Liver (tissue), 9 donors: ENCODE measurements around the gene CNNM1. TPM values are rescaled to one million over a fixed set of nuclear protein-coding genes. Genes with fewer than 3 reads are reported as not detected.

ENCODE experiments used
- DNase-seq: peaks from one replicate; pipeline ENCODE4 v3.0.0-alpha.2; 2017; ENCODE audit warnings: low spot score
- H3K27ac ChIP-seq, 2 donors: one replicate each; pipeline ENCODE4 v1.7.0; 2013; ENCODE audit warnings: inconsistent platforms in 2 of 2, low read length in 2 of 2, control low read depth in 1 of 2, low read depth in 1 of 2, mild to moderate bottlenecking in 1 of 2
- H3K27me3 ChIP-seq, 4 donors: one replicate each; pipeline versions ENCODE4 v1.6.1 to v1.7.0; 2013; ENCODE audit warnings: low read length in 3 of 4, inconsistent platforms in 1 of 4, mild to moderate bottlenecking in 1 of 4, moderate library complexity in 1 of 4; ENCODE audit not compliant: control insufficient read depth in 4 of 4, insufficient read depth in 4 of 4
- H3K36me3 ChIP-seq, 4 donors: one replicate each; pipeline versions ENCODE4 v1.6.1 to v1.7.0; 2013; ENCODE audit warnings: low read length in 3 of 4, mild to moderate bottlenecking in 3 of 4, low read depth in 1 of 4, moderate library complexity in 1 of 4; ENCODE audit not compliant: control insufficient read depth in 4 of 4, insufficient read depth in 3 of 4
- H3K4me1 ChIP-seq, 4 donors: one replicate each; pipeline versions ENCODE4 v1.6.1 to v1.7.0; 2013; ENCODE audit warnings: low read length in 3 of 4, mild to moderate bottlenecking in 3 of 4, moderate library complexity in 1 of 4; ENCODE audit not compliant: control insufficient read depth in 4 of 4, insufficient read depth in 4 of 4
- H3K4me3 ChIP-seq, 3 donors: one replicate each; pipeline versions ENCODE4 v1.6.1 to v1.7.0; 2013; ENCODE audit warnings: low read length in 3 of 3, control low read depth in 1 of 3, low read depth in 1 of 3, mild to moderate bottlenecking in 1 of 3
- H3K9ac ChIP-seq, 2 donors: one replicate each; pipeline ENCODE4 v1.7.0; 2013; ENCODE audit warnings: low read length in 2 of 2, mild to moderate bottlenecking in 2 of 2, moderate library complexity in 2 of 2, control low read depth in 1 of 2, low read depth in 1 of 2
- H3K9me3 ChIP-seq, 4 donors: one replicate each; pipeline versions ENCODE4 v1.6.1 to v1.7.0; 2013; ENCODE audit warnings: low read length in 3 of 4; ENCODE audit not compliant: control insufficient read depth in 4 of 4
- CTCF ChIP-seq: fragments of 150-350 bp; IDR thresholded peaks from 2 replicates; pipeline ENCODE4 v1.5.1; 2017; ENCODE audit warnings: improper control_type of control experiment, low read depth, low read length; ENCODE audit not compliant: missing input control
- EGR1 ChIP-seq, 2 donors: IDR thresholded peaks; 2 replicates each; pipeline ENCODE4 v1.6.1; 2016 to 2018; ENCODE audit warnings: antibody characterized with exemption in 2 of 2, low read depth in 2 of 2
- FOXA1 ChIP-seq: IDR thresholded peaks from 2 replicates; pipeline ENCODE4 v1.6.1; 2016; ENCODE audit warnings: antibody characterized with exemption
- FOXA2 ChIP-seq: IDR thresholded peaks from 2 replicates; pipeline ENCODE4 v1.6.1; 2016; ENCODE audit warnings: antibody characterized with exemption
- GABPA ChIP-seq, 2 donors: IDR thresholded peaks in 1 of 2; conservative IDR thresholded peaks in 1 of 2; 2 replicates each; pipeline ENCODE4 v1.6.1; 2016; ENCODE audit warnings: antibody characterized with exemption in 2 of 2, mild to moderate bottlenecking in 1 of 2, moderate library complexity in 1 of 2
- HNF4A ChIP-seq, 2 donors: conservative IDR thresholded peaks; 2 replicates each; pipeline ENCODE4 v1.6.1; 2016; ENCODE audit warnings: antibody characterized with exemption in 2 of 2, mild to moderate bottlenecking in 2 of 2
- HNF4G ChIP-seq: IDR thresholded peaks from 2 replicates; pipeline ENCODE4 v1.6.1; 2016; ENCODE audit warnings: antibody characterized with exemption
- JUND ChIP-seq, 2 donors: IDR thresholded peaks; 2 replicates each; pipeline ENCODE4 v1.6.1; 2016; ENCODE audit warnings: antibody characterized with exemption in 2 of 2
- MAX ChIP-seq: IDR thresholded peaks from 2 replicates; pipeline ENCODE4 v1.6.1; 2016; ENCODE audit warnings: antibody characterized with exemption
- NR2F2 ChIP-seq: IDR thresholded peaks from 2 replicates; pipeline ENCODE4 v1.6.1; 2016; ENCODE audit warnings: antibody characterized with exemption
- RAD21 ChIP-seq, 2 donors: IDR thresholded peaks; 2 replicates each; pipeline ENCODE4 v1.6.1; 2016; ENCODE audit warnings: antibody characterized with exemption in 2 of 2, mild to moderate bottlenecking in 2 of 2
- REST ChIP-seq: IDR thresholded peaks from 2 replicates; pipeline ENCODE4 v1.6.1; 2016; ENCODE audit warnings: antibody characterized with exemption, mild to moderate bottlenecking
- RXRA ChIP-seq, 2 donors: IDR thresholded peaks; 2 replicates each; pipeline ENCODE4 v1.6.1; 2017 to 2018; ENCODE audit warnings: antibody characterized with exemption in 2 of 2, mild to moderate bottlenecking in 1 of 2
- SP1 ChIP-seq: IDR thresholded peaks from 2 replicates; pipeline ENCODE4 v1.6.1; 2018; ENCODE audit warnings: antibody characterized with exemption, mild to moderate bottlenecking
- TAF1 ChIP-seq: conservative IDR thresholded peaks from 2 replicates; pipeline ENCODE4 v1.6.1; 2016; ENCODE audit warnings: antibody characterized with exemption, mild to moderate bottlenecking
- YY1 ChIP-seq: IDR thresholded peaks from 2 replicates; pipeline ENCODE4 v1.6.1; 2016; ENCODE audit warnings: antibody characterized with exemption, mild to moderate bottlenecking
- WGBS: extraction: QIAGEN DNeasy Blood & Tissue Kit; methylation state at CpG from one replicate; pipeline ENCODE4 v1.1.7; 2013; 5-methylcytosine and 5-hydroxymethylcytosine counted together
- polyA plus RNA-seq, 2 donors: library from polyadenylated mRNA; stranded (reverse) in 1 of 2; unstranded in 1 of 2; fragments of 200-250 nt in 1 of 2; fragments of >200 nt in 1 of 2; fragmentation: Nextera tagmentation in 1 of 2; extraction: Ambion mirVana in 1 of 2; gene quantifications; one replicate each; pipeline versions ENCODE4 v1.2.1 to v1.2.3, GENCODE V29; 2013 to 2015
- total RNA-seq, 2 donors: library from RNA; depleted of rRNA; stranded (reverse); fragments of >200 nt; gene quantifications; one replicate each; pipeline ENCODE4 v1.2.3, GENCODE V29; 2014
- TF ChIP-seq, protein P1 (sequence below): IDR thresholded peaks from 2 replicates; pipeline ENCODE4 v1.6.1; 2016; ENCODE audit warnings: antibody characterized with exemption
- TF ChIP-seq, protein P2 (sequence below): IDR thresholded peaks from 2 replicates; pipeline ENCODE4 v1.6.1; 2016; ENCODE audit warnings: antibody characterized with exemption
- donor health status: healthy.
- donor health status: healthy.
- donor health status: healthy.
- donor health status: healthy.
- donor health status: healthy.

Gene CNNM1
- total and polyA plus RNA-seq, 4 donors = 0.05 to 0.10 (median 0.07) TPM

DNA sequence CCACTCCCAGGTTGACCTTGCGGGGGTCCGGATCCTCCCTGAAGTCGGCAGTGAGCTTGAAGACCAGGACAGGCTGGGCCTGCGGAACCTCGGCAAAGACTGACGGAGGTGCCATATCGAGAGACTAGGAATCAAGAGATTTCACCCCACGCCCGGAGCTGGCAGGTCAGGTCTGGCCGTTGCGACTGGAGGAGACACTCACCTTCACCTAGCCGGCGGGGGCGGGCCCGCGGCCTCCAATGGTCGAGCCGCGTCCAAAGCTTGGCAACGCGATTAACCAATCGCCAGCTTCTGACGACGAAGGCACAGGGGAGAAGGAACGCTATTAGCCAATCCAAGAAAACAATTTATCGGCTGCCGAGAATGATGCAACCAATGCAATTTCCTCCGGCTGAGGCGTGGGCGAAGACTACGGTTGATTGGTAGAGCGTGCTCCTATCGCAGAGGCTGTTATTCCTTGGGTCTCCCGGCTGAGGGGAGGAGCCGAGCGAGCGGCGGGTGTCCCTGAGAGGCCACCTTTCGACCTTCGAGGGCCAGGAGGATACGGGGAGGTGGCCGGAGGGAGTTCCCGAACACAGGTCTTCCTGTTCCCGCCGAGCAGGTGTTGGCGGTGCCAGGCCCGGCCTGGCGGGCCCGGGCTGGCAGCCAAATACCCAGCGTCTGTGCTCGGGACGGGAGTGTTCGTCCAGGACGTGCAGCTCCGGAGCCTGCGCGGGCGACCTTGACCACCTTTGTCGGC lies 101.5 kb downstream of the CNNM1 start, which contains the start of gene GOT1:
Gene GOT1 (minus strand): TSS at position 174 of the 739 bp plus-strand sequence. CDS start 59 bp downstream, at position 115.
- no peaks in the 10 kb centered on the region for H3K9me3 ChIP-seq
- H3K27ac ChIP-seq = peak within 1 kb of the TSS; percentile 94 to 96
- peak within 1 kb of the TSS; percentile 67 to 96 (median 78) for H3K4me3 ChIP-seq
- no peaks in the 10 kb centered on the region for H3K27me3 ChIP-seq
- peak; percentile 91 for DNase-seq
- H3K36me3 ChIP-seq = peaks cover 0 to 5% (median 2%) of the 10 kb centered on the region in 4 donors
- H3K9ac ChIP-seq = peak within 1 kb of the TSS; percentile 86 to 98
- peak in 1 of 2 donors; percentile 88 for TF ChIP-seq RXRA (IDR thresholded peaks at IDR 0.05)
- peak in 1 of 2 donors; percentile 77 for TF ChIP-seq GABPA (IDR thresholded peaks at IDR 0.05 in 1 of 2, conservative IDR thresholded peaks at IDR 0.05 in 1 of 2)
- no peak for TF ChIP-seq CTCF
- TF ChIP-seq YY1 = peak; percentile 73
- peak; percentile 92 for TF ChIP-seq REST
- TF ChIP-seq HNF4G = peak; percentile 21
- peak; percentile 74 to 75 for TF ChIP-seq JUND (IDR thresholded peaks at IDR 0.05)
- TF ChIP-seq, protein P1, sequence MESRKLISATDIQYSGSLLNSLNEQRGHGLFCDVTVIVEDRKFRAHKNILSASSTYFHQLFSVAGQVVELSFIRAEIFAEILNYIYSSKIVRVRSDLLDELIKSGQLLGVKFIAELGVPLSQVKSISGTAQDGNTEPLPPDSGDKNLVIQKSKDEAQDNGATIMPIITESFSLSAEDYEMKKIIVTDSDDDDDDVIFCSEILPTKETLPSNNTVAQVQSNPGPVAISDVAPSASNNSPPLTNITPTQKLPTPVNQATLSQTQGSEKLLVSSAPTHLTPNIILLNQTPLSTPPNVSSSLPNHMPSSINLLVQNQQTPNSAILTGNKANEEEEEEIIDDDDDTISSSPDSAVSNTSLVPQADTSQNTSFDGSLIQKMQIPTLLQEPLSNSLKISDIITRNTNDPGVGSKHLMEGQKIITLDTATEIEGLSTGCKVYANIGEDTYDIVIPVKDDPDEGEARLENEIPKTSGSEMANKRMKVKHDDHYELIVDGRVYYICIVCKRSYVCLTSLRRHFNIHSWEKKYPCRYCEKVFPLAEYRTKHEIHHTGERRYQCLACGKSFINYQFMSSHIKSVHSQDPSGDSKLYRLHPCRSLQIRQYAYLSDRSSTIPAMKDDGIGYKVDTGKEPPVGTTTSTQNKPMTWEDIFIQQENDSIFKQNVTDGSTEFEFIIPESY = peak; percentile 84
- TF ChIP-seq RAD21 (IDR thresholded peaks at IDR 0.05) = no peak
- TF ChIP-seq FOXA2 = no peak
- TF ChIP-seq TAF1 = peak; percentile 98
- peak; percentile 98 for TF ChIP-seq NR2F2
- peak; percentile 100 for TF ChIP-seq EGR1 (IDR thresholded peaks at IDR 0.05; ENCODE audit: low read depth in 2 of 2)
- peak; percentile 99 for TF ChIP-seq SP1
- TF ChIP-seq, protein P2, sequence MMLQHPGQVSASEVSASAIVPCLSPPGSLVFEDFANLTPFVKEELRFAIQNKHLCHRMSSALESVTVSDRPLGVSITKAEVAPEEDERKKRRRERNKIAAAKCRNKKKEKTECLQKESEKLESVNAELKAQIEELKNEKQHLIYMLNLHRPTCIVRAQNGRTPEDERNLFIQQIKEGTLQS = peak; percentile 98
- peak; percentile 47 for TF ChIP-seq FOXA1
- TF ChIP-seq HNF4A (conservative IDR thresholded peaks at IDR 0.05) = peak; percentile 59 to 72
- peak; percentile 71 for TF ChIP-seq MAX
- H3K4me1 ChIP-seq = peaks cover 2 to 41% (median 36%) of the 10 kb centered on the region in 4 donors
- under 1% methylated on average over 59 of the region's 59 CpGs for WGBS
